K562 (cell line): ENCODE measurements around the gene TNFAIP6. TPM values are rescaled to one million over a fixed set of nuclear protein-coding genes. Genes with fewer than 3 reads are reported as not detected.

Experiments used
- MCM3 ChIP-seq: fragments of 450-650 bp; IDR thresholded peaks from 2 replicates; pipeline ENCODE4 v1.6.1; 2016
- MYNN ChIP-seq, 2 experiments: sonication (generic); formaldehyde crosslinking in 1 of 2; IDR thresholded peaks; 2 replicates each; pipeline versions ENCODE4 v1.5.0 to v1.6.1; 2016 to 2020; ENCODE audit warnings: antibody characterized with exemption in 1 of 2, missing genetic modification reagents in 1 of 2
- TBP ChIP-seq: optimal IDR thresholded peaks from 2 replicates; pipeline ENCODE3; 2011; ENCODE audit warnings: low read depth, low read length, improper control_type of control experiment
- TEAD2 ChIP-seq: fragments of 450-650 bp; IDR thresholded peaks from 2 replicates; pipeline ENCODE4 v1.6.1; 2016; ENCODE audit warnings: missing genetic modification characterization, control low read depth, missing compliant biosample characterization
- TRIM24 ChIP-seq, 2 experiments: fragments of 450-650 bp; IDR thresholded peaks; 2 replicates each; pipeline ENCODE4 v1.6.1; 2016
- U2AF1 ChIP-seq: fragments of 200-400 bp; formaldehyde crosslinking; optimal IDR thresholded peaks from 2 replicates; pipeline ENCODE3; 2017; ENCODE audit warnings: mild to moderate bottlenecking, low read depth, low read length, moderate library complexity
- ZBTB7A ChIP-seq: IDR thresholded peaks from 2 replicates; pipeline ENCODE4 v1.6.1; 2011; ENCODE audit warnings: low read depth, mild to moderate bottlenecking, low read length, moderate library complexity, borderline replicate concordance; ENCODE audit not compliant: control insufficient read depth
- ZNF830 ChIP-seq: fragments of 250-450 bp; sonication (Bioruptor Pico); IDR thresholded peaks from 2 replicates; pipeline ENCODE4 v1.5.0; 2021; ENCODE audit warnings: mild to moderate bottlenecking
- ZSCAN32 ChIP-seq: fragments of 450-650 bp; formaldehyde crosslinking; IDR thresholded peaks from 2 replicates; pipeline ENCODE4 v1.4.0; 2020; ENCODE audit warnings: mild to moderate bottlenecking, moderate library complexity
- polyA plus RNA-seq, 8 experiments: library from polyadenylated mRNA; depleted of rRNA in 4 of 8; stranded (reverse) in 5 of 8; unstranded in 3 of 8; fragments of >200 nt; fragmentation: Nextera tagmentation in 2 of 8; fragmentation: Illumina TruSeq in 1 of 8; extraction: Ambion mirVana in 2 of 8; extraction: Trizol in 1 of 8; gene quantifications; 2 replicates each; pipeline versions ENCODE4 v1.2.1 to v1.2.3, GENCODE V29; 2011 to 2014; ENCODE audit warnings: inconsistent platforms in 1 of 8, missing spikeins in 1 of 8
- total RNA-seq, 7 experiments: library from RNA; depleted of rRNA in 6 of 7; stranded (reverse); fragments of >200 nt in 6 of 7; fragmentation: Illumina TruSeq in 2 of 7; extraction: Trizol in 2 of 7; gene quantifications; 2 replicates each; pipeline versions ENCODE4 v1.2.1 to v1.2.3, GENCODE V29; 2011 to 2021; ENCODE audit warnings: low replicate concordance in 1 of 7
- TF ChIP-seq, protein P1 (sequence below): fragments of 250-450 bp; sonication (Bioruptor Pico); IDR thresholded peaks from 2 replicates; pipeline ENCODE4 v1.5.0; 2022; ENCODE audit warnings: mild to moderate bottlenecking
- TF ChIP-seq, protein P2 (sequence below): fragments of 250-450 bp; sonication (Bioruptor Pico); IDR thresholded peaks from 2 replicates; pipeline ENCODE4 v1.4.0; 2020
- TF ChIP-seq, protein P3 (sequence below): fragments of 450-650 bp; formaldehyde crosslinking; IDR thresholded peaks from 2 replicates; pipeline ENCODE4 v1.4.0; 2020; ENCODE audit warnings: mild to moderate bottlenecking
- TF ChIP-seq, protein P4 (sequence below): fragments of 200-800 bp; sonication (Bioruptor generic); IDR thresholded peaks from 2 replicates; pipeline ENCODE4 v1.6.1; 2016; ENCODE audit warnings: missing genetic modification characterization, missing compliant biosample characterization

TNFAIP6 gene
- total and polyA plus RNA-seq, 9 of the 15 experiments (the other 6 are each of a cell fraction or from before 2014, with no cell fraction given) = 0.07 to 0.28 (median 0.08) TPM; not detected in 6

DNA sequence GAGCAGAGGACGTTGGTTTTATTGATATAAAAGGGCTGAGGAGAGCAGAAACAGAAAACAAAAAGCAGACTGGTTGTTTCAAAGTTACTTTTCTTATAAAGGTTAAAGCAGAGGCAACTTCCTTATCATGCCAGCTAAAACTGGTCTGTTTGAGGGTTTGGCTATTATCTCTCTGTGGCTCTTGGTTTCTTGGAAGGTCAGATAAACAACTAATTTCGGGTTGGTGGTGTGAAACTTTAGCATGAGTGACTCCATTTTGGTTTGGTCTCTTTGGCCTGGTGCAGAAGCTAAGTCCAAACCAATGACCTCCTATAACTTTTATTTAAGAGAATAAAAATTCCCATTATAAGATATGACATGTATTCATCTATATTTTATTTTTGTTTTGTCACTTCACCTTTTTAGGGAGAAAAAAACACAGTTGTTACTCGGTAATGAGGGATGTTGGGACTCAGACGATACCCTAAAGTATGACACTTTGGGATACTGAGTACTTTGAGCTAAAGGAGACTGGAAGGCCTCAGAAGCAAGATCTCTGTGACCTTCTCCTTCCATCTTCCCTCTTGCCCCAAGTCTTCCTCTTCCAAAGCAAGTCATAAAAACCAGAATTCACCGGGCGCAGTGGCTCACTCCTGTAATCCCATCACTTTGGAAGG lies 23.3 kb downstream of the TNFAIP6 start (continued):
- TF ChIP-seq, protein P1, sequence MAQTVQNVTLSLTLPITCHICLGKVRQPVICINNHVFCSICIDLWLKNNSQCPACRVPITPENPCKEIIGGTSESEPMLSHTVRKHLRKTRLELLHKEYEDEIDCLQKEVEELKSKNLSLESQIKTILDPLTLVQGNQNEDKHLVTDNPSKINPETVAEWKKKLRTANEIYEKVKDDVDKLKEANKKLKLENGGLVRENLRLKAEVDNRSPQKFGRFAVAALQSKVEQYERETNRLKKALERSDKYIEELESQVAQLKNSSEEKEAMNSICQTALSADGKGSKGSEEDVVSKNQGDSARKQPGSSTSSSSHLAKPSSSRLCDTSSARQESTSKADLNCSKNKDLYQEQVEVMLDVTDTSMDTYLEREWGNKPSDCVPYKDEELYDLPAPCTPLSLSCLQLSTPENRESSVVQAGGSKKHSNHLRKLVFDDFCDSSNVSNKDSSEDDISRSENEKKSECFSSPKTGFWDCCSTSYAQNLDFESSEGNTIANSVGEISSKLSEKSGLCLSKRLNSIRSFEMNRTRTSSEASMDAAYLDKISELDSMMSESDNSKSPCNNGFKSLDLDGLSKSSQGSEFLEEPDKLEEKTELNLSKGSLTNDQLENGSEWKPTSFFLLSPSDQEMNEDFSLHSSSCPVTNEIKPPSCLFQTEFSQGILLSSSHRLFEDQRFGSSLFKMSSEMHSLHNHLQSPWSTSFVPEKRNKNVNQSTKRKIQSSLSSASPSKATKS (CRISPR knock-in tag) = no peak
- TF ChIP-seq TBP (no peak), TRIM24 (IDR thresholded peaks at IDR 0.05) (peak in 1 of 2 experiments; percentile 62; a peak in 1 of 4 replicates), MCM3 (no peak), MYNN (IDR thresholded peaks at IDR 0.05) (no peak), MYNN (CRISPR knock-in tag; IDR thresholded peaks at IDR 0.05) (no peak), TEAD2 (tag) (peak; percentile 91), U2AF1 (no peak), ZNF830 (peak; percentile 87; the same call in 1 of the 2 replicates), ZSCAN32 (CRISPR knock-in tag) (peak; percentile 84; the same call in 1 of the 2 replicates), ZBTB7A (no peak)
- TF ChIP-seq, protein P2, sequence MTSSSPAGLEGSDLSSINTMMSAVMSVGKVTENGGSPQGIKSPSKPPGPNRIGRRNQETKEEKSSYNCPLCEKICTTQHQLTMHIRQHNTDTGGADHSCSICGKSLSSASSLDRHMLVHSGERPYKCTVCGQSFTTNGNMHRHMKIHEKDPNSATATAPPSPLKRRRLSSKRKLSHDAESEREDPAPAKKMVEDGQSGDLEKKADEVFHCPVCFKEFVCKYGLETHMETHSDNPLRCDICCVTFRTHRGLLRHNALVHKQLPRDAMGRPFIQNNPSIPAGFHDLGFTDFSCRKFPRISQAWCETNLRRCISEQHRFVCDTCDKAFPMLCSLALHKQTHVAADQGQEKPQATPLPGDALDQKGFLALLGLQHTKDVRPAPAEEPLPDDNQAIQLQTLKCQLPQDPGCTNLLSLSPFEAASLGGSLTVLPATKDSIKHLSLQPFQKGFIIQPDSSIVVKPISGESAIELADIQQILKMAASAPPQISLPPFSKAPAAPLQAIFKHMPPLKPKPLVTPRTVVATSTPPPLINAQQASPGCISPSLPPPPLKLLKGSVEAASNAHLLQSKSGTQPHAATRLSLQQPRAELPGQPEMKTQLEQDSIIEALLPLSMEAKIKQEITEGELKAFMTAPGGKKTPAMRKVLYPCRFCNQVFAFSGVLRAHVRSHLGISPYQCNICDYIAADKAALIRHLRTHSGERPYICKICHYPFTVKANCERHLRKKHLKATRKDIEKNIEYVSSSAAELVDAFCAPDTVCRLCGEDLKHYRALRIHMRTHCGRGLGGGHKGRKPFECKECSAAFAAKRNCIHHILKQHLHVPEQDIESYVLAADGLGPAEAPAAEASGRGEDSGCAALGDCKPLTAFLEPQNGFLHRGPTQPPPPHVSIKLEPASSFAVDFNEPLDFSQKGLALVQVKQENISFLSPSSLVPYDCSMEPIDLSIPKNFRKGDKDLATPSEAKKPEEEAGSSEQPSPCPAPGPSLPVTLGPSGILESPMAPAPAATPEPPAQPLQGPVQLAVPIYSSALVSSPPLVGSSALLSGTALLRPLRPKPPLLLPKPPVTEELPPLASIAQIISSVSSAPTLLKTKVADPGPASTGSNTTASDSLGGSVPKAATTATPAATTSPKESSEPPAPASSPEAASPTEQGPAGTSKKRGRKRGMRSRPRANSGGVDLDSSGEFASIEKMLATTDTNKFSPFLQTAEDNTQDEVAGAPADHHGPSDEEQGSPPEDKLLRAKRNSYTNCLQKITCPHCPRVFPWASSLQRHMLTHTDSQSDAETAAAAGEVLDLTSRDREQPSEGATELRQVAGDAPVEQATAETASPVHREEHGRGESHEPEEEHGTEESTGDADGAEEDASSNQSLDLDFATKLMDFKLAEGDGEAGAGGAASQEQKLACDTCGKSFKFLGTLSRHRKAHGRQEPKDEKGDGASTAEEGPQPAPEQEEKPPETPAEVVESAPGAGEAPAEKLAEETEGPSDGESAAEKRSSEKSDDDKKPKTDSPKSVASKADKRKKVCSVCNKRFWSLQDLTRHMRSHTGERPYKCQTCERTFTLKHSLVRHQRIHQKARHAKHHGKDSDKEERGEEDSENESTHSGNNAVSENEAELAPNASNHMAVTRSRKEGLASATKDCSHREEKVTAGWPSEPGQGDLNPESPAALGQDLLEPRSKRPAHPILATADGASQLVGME (CRISPR knock-in tag) = peak; percentile 93; the same call in 1 of the 2 replicates
- TF ChIP-seq, protein P3, sequence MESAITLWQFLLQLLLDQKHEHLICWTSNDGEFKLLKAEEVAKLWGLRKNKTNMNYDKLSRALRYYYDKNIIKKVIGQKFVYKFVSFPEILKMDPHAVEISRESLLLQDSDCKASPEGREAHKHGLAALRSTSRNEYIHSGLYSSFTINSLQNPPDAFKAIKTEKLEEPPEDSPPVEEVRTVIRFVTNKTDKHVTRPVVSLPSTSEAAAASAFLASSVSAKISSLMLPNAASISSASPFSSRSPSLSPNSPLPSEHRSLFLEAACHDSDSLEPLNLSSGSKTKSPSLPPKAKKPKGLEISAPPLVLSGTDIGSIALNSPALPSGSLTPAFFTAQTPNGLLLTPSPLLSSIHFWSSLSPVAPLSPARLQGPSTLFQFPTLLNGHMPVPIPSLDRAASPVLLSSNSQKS (CRISPR knock-in tag) = peak; percentile 97
- TF ChIP-seq, protein P4, sequence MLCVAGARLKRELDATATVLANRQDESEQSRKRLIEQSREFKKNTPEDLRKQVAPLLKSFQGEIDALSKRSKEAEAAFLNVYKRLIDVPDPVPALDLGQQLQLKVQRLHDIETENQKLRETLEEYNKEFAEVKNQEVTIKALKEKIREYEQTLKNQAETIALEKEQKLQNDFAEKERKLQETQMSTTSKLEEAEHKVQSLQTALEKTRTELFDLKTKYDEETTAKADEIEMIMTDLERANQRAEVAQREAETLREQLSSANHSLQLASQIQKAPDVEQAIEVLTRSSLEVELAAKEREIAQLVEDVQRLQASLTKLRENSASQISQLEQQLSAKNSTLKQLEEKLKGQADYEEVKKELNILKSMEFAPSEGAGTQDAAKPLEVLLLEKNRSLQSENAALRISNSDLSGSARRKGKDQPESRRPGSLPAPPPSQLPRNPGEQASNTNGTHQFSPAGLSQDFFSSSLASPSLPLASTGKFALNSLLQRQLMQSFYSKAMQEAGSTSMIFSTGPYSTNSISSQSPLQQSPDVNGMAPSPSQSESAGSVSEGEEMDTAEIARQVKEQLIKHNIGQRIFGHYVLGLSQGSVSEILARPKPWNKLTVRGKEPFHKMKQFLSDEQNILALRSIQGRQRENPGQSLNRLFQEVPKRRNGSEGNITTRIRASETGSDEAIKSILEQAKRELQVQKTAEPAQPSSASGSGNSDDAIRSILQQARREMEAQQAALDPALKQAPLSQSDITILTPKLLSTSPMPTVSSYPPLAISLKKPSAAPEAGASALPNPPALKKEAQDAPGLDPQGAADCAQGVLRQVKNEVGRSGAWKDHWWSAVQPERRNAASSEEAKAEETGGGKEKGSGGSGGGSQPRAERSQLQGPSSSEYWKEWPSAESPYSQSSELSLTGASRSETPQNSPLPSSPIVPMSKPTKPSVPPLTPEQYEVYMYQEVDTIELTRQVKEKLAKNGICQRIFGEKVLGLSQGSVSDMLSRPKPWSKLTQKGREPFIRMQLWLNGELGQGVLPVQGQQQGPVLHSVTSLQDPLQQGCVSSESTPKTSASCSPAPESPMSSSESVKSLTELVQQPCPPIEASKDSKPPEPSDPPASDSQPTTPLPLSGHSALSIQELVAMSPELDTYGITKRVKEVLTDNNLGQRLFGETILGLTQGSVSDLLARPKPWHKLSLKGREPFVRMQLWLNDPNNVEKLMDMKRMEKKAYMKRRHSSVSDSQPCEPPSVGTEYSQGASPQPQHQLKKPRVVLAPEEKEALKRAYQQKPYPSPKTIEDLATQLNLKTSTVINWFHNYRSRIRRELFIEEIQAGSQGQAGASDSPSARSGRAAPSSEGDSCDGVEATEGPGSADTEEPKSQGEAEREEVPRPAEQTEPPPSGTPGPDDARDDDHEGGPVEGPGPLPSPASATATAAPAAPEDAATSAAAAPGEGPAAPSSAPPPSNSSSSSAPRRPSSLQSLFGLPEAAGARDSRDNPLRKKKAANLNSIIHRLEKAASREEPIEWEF (CRISPR knock-in tag) = peak; percentile 99
